ENCODE measurements around the gene ABCD3. TPM values are rescaled to one million over a fixed set of nuclear protein-coding genes. Genes with fewer than 3 reads are reported as not detected.

The ABCD3 gene
- total RNA-seq, 1 donor from 2014 or later: 38.4 TPM

DNA sequence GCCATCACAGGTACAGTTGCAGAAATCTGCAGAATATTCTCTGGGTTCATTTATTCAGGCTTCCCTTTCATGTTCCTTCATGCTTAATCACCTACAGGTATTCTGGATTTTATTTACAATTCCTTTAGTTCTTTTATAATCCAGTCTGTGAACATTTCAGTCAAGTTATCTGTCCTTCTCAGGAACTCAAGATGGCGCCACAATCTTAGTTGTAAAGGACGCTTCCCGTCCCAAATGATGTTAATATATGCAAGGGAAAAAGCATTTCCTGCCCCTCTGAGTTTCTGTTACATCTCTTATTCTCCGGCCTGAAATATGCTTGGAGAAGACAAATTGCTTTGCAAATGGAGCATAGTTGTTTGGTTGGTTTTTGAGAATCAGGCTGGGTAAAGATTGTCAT is 104.1 kb downstream of the ABCD3 start:
- Mint-ChIP-seq H3K4me1 (ENCODE audit: low read depth, unreplicated experiment) (peaks cover 10% of the 10 kb centered on the region), H3K27me3 (ENCODE audit: low read depth, unreplicated experiment) (no peaks in the 10 kb centered on the region), H3K9me3 (ENCODE audit: unreplicated experiment) (peaks cover 2% of the 10 kb centered on the region), H3K27ac (ENCODE audit: unreplicated experiment) (no peak overlapping the region), H3K4me3 (ENCODE audit: unreplicated experiment) (no peak overlapping the region), H3K36me3 (ENCODE audit: low read depth, unreplicated experiment) (no peaks in the 10 kb centered on the region)
- no peak for DNase-seq (ENCODE audit: low read depth)
- H3K36me3 ChIP-seq (ENCODE audit: insufficient read depth, low read length): no peaks in the 10 kb centered on the region
- no peak for TF ChIP-seq EZH2 (IDR thresholded peaks at IDR 0.05; ENCODE audit: insufficient read depth, low read length)
- TF ChIP-seq, protein P1, sequence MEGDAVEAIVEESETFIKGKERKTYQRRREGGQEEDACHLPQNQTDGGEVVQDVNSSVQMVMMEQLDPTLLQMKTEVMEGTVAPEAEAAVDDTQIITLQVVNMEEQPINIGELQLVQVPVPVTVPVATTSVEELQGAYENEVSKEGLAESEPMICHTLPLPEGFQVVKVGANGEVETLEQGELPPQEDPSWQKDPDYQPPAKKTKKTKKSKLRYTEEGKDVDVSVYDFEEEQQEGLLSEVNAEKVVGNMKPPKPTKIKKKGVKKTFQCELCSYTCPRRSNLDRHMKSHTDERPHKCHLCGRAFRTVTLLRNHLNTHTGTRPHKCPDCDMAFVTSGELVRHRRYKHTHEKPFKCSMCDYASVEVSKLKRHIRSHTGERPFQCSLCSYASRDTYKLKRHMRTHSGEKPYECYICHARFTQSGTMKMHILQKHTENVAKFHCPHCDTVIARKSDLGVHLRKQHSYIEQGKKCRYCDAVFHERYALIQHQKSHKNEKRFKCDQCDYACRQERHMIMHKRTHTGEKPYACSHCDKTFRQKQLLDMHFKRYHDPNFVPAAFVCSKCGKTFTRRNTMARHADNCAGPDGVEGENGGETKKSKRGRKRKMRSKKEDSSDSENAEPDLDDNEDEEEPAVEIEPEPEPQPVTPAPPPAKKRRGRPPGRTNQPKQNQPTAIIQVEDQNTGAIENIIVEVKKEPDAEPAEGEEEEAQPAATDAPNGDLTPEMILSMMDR (IDR thresholded peaks at IDR 0.05; ENCODE audit: insufficient read depth, low read depth, low read length): peak; percentile 57
- no peak overlapping the region for H3K27ac ChIP-seq (ENCODE audit: low read depth, low read length)
- H3K79me2 ChIP-seq (ENCODE audit: insufficient read depth, low read length): no peaks in the 10 kb centered on the region
- H3K4me3 ChIP-seq (ENCODE audit: insufficient read depth, low read depth, low read length): no peak overlapping the region
- H2AFZ ChIP-seq (ENCODE audit: low read depth, low read length): no peak overlapping the region
- no peaks in the 10 kb centered on the region for H4K20me1 ChIP-seq (ENCODE audit: insufficient read depth, low read length)
- no peaks in the 10 kb centered on the region for H3K4me1 ChIP-seq (ENCODE audit: insufficient read depth, low read length)
- H3K27me3 ChIP-seq (ENCODE audit: insufficient read depth, low read length): no peaks in the 10 kb centered on the region
- no peak overlapping the region for H3K9ac ChIP-seq (ENCODE audit: low read length)
- peak; percentile 84 for FAIRE-seq
- no peak overlapping the region for H3K4me2 ChIP-seq (ENCODE audit: low read length)
- no peaks in the 10 kb centered on the region for H3K9me3 ChIP-seq (ENCODE audit: insufficient read depth, low read depth, low read length)

DNA sequence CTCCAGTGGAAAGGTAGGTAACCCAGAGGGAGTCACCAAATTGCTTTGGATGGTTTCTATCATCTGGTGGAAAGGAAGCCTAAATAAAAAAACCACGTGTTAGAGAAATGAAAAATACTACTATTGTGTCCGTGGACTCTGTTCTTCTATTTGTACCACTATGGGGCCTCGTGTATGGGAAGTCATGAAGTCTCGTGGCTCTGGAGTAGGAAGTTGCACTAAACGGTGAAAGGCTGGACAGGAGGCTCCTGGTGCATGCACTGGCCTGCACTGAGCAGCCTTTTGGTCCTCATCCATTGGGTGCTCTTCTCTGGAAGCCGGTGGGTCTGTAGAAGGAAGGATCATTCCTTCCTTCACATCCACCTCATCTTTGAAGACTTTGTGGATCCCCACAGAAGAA is 106.3 kb downstream of the ABCD3 start:
- H3K4me3 Mint-ChIP-seq (ENCODE audit: unreplicated experiment): no peak overlapping the region
- H3K9me3 ChIP-seq (ENCODE audit: insufficient read depth, low read depth, low read length): no peaks in the 10 kb centered on the region

More for the DNA sequence above, 106.3 kb downstream of the ABCD3 start:
- no peak overlapping the region for H3K27ac ChIP-seq (ENCODE audit: low read depth, low read length)
- no peak overlapping the region for H3K4me3 ChIP-seq (ENCODE audit: insufficient read depth, low read depth, low read length)
- H3K4me1 Mint-ChIP-seq (ENCODE audit: low read depth, unreplicated experiment): peaks cover 19% of the 10 kb centered on the region
- peaks cover 2% of the 10 kb centered on the region for H3K36me3 Mint-ChIP-seq (ENCODE audit: low read depth, unreplicated experiment)
- H3K36me3 ChIP-seq (ENCODE audit: insufficient read depth, low read length): peaks cover 5% of the 10 kb centered on the region
- H3K27me3 Mint-ChIP-seq (ENCODE audit: low read depth, unreplicated experiment): no peaks in the 10 kb centered on the region
- no peaks in the 10 kb centered on the region for H3K27me3 ChIP-seq (ENCODE audit: insufficient read depth, low read length)
- DNase-seq (ENCODE audit: low read depth): no peak
- H3K27ac Mint-ChIP-seq (ENCODE audit: unreplicated experiment): no peak overlapping the region
- H3K4me1 ChIP-seq (ENCODE audit: insufficient read depth, low read length): peaks cover 5% of the 10 kb centered on the region
- TF ChIP-seq, protein P1 (IDR thresholded peaks at IDR 0.05; ENCODE audit: insufficient read depth, low read depth, low read length): no peak
- TF ChIP-seq EZH2 (IDR thresholded peaks at IDR 0.05; ENCODE audit: insufficient read depth, low read length): no peak
- no peak for FAIRE-seq
- H3K9ac ChIP-seq (ENCODE audit: low read length): no peak overlapping the region
- H3K4me2 ChIP-seq (ENCODE audit: low read length): no peak overlapping the region
- no peaks in the 10 kb centered on the region for H4K20me1 ChIP-seq (ENCODE audit: insufficient read depth, low read length)
- no peaks in the 10 kb centered on the region for H3K79me2 ChIP-seq (ENCODE audit: insufficient read depth, low read length)
- H3K9me3 Mint-ChIP-seq (ENCODE audit: unreplicated experiment): peaks cover 2% of the 10 kb centered on the region
- H2AFZ ChIP-seq (ENCODE audit: low read depth, low read length): no peak overlapping the region

All from astrocyte (in vitro differentiated cells and primary cell).